Tibial nerve (tissue), 4 donors: ENCODE measurements around the gene BTAF1. TPM values are rescaled to one million over a fixed set of nuclear protein-coding genes. Genes with fewer than 3 reads are reported as not detected.
"Not testable (repeated sequence)": the region's sequence is repeated elsewhere in the genome, so short reads cannot be mapped to it uniquely, and the experiment has no call there.

ENCODE experiments used
- DNase-seq, 2 donors: peaks; one replicate each; pipeline ENCODE4 v3.0.0-alpha.2; 2019; ENCODE audit warnings: low spot score in 2 of 2
- H3K27ac ChIP-seq, 4 donors: fragments of 200-600 bp; sonication (generic) in 3 of 4; one replicate each; pipeline ENCODE4 v1.5.1; 2017 to 2019; ENCODE audit warnings: mild to moderate bottlenecking in 1 of 4
- H3K27me3 ChIP-seq, 2 donors: fragments of 200-600 bp; sonication (generic) in 1 of 2; one replicate each; pipeline versions ENCODE4 v1.5.1 to v1.6.0; 2017 to 2019
- H3K36me3 ChIP-seq, 3 donors: fragments of 200-600 bp; sonication (generic); one replicate each; pipeline ENCODE4 v1.5.1; 2018 to 2019
- H3K4me1 ChIP-seq, 4 donors: fragments of 200-600 bp; sonication (generic) in 3 of 4; one replicate each; pipeline ENCODE4 v1.5.1; 2017 to 2019
- H3K4me3 ChIP-seq, 4 donors: fragments of 200-600 bp; sonication (generic) in 3 of 4; one replicate each; pipeline ENCODE4 v1.5.1; 2017 to 2019; ENCODE audit warnings: mild to moderate bottlenecking in 1 of 4, moderate library complexity in 1 of 4
- H3K9me3 ChIP-seq, 4 donors: fragments of 200-600 bp; sonication (generic) in 3 of 4; one replicate each; pipeline ENCODE4 v1.5.1; 2017 to 2019
- EP300 ChIP-seq, 2 donors: sonication (generic); formaldehyde crosslinking; IDR thresholded peaks; one replicate each; pipeline ENCODE4 v1.6.1; 2017; ENCODE audit warnings: antibody characterized with exemption in 2 of 2, mild to moderate bottlenecking in 1 of 2
- POLR2A ChIP-seq, 2 donors: fragments of 450-650 bp; IDR thresholded peaks; one replicate each; pipeline ENCODE4 v1.6.1; 2017; ENCODE audit warnings: antibody characterized with exemption in 2 of 2, mild to moderate bottlenecking in 2 of 2, moderate library complexity in 2 of 2
- WGBS, 2 donors: methylation state at CpG; one replicate each; pipeline ENCODE4 v1.1.5; 2018; 5-methylcytosine and 5-hydroxymethylcytosine counted together
- total RNA-seq, 4 donors: library from RNA; depleted of rRNA; stranded (reverse); fragments of >200 nt; gene quantifications; one replicate each; pipeline ENCODE4 v1.1.0, GENCODE V29; 2016
- TF ChIP-seq, protein P1 (sequence below), 5 experiments: fragments of 200-600 bp in 3 of 5; fragments of 450-650 bp in 2 of 5; sonication (generic) in 3 of 5; IDR thresholded peaks; one replicate each; pipeline ENCODE4 v1.5.1; 2016 to 2019; ENCODE audit warnings: antibody characterized with exemption in 5 of 5, mild to moderate bottlenecking in 3 of 5, moderate library complexity in 2 of 5

The BTAF1 gene
- total RNA-seq, 4 donors from 2014 or later: 50.4 to 76.7 (median 58.1) TPM

DNA sequence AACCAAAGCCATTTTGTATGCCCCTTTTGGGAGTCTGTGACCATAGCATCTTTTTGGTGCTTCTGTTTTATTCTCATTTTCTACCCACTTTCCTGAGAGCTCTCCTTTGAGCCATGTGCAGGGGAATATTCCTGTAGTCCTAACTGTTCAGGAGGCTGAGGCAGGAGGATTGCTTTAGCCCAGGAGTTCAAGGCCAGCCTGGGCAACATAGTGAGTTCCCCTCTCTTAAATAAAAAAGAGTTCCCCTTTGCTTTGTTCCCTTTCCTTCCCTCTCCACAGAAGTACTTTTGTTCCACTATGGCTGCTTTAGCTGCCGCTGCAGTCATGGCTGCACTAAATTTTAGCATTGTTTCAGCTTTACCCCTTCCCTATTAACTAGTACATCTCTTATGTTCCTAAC is 85.9 kb downstream of the BTAF1 start:
- H3K9me3 ChIP-seq: peaks cover 0 to 5% (median 0%) of the 10 kb centered on the region in 4 donors
- TF ChIP-seq EP300 (IDR thresholded peaks at IDR 0.05) (no peak), POLR2A (IDR thresholded peaks at IDR 0.05) (no peak)
- TF ChIP-seq, protein P1, sequence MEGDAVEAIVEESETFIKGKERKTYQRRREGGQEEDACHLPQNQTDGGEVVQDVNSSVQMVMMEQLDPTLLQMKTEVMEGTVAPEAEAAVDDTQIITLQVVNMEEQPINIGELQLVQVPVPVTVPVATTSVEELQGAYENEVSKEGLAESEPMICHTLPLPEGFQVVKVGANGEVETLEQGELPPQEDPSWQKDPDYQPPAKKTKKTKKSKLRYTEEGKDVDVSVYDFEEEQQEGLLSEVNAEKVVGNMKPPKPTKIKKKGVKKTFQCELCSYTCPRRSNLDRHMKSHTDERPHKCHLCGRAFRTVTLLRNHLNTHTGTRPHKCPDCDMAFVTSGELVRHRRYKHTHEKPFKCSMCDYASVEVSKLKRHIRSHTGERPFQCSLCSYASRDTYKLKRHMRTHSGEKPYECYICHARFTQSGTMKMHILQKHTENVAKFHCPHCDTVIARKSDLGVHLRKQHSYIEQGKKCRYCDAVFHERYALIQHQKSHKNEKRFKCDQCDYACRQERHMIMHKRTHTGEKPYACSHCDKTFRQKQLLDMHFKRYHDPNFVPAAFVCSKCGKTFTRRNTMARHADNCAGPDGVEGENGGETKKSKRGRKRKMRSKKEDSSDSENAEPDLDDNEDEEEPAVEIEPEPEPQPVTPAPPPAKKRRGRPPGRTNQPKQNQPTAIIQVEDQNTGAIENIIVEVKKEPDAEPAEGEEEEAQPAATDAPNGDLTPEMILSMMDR (IDR thresholded peaks at IDR 0.05): no peak
- H3K27me3 ChIP-seq: no peaks in the 10 kb centered on the region
- H3K27ac ChIP-seq: no peak overlapping the region
- H3K4me1 ChIP-seq: no peaks in the 10 kb centered on the region
- peaks cover 0 to 77% (median 0%) of the 10 kb centered on the region in 3 donors for H3K36me3 ChIP-seq
- H3K4me3 ChIP-seq: no peak overlapping the region
- no peak for DNase-seq
- WGBS, 2 donors: 54 to 67% methylated on average over 1 of the region's 1 CpG

DNA sequence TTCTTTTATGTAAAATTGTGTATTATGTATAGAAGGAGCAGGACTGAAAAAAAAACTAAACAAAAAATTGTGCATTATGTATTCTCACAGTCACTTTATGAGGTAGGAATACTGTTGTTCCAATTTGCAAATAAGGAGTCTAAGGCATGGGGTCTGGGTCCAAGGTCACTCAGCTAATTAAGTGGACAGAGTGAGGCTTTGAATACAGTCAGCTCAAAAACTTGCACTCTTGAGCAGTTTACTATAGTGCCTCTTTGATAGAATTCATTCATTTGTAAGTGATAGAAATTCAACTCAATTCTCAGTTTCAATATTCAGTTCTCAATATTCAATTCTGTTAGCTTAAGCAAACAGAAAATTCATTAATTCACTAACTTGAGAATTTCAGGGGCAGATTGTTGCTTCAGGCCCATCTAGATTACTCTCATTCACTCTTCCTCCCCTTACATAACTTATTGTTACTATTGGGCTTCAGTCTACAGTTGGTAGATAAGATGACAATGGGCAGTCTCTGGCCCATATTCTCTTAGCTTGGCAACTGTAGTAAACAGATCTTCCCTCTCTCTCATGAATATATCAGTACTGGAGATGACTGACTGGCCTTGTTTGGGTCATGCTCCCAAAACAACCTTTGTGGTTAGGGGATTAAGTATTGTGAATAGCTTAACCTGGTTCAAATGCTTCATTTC is 86.6 kb downstream of the BTAF1 start:
- TF ChIP-seq POLR2A (IDR thresholded peaks at IDR 0.05) (no peak), EP300 (IDR thresholded peaks at IDR 0.05) (no peak)
- TF ChIP-seq, protein P1 (IDR thresholded peaks at IDR 0.05): no peak
- H3K27ac ChIP-seq: no peak overlapping the region
- H3K36me3 ChIP-seq: peaks cover 0 to 77% (median 0%) of the 10 kb centered on the region in 3 donors
- no peak for DNase-seq
- no peaks in the 10 kb centered on the region for H3K27me3 ChIP-seq
- H3K4me3 ChIP-seq: no peak overlapping the region
- H3K4me1 ChIP-seq: no peaks in the 10 kb centered on the region
- H3K9me3 ChIP-seq: no peaks in the 10 kb centered on the region

- no peak for DNase-seq
- Histone ChIP-seq H3K27me3 (no peaks in the 10 kb centered on the region), H3K4me1 (no peaks in the 10 kb centered on the region), H3K36me3 (peaks cover 0 to 69% (median 0%) of the 10 kb centered on the region in 3 donors), H3K4me3 (no peak overlapping the region), H3K9me3 (no peaks in the 10 kb centered on the region), H3K27ac (no peak overlapping the region)
- TF ChIP-seq EP300 (IDR thresholded peaks at IDR 0.05): no peak
- no peak for TF ChIP-seq POLR2A (IDR thresholded peaks at IDR 0.05)
- TF ChIP-seq, protein P1 (IDR thresholded peaks at IDR 0.05): no peak
- WGBS, 2 donors: 93 to 95% methylated on average over 2 of the region's 2 CpGs
Measured at GRCh38 chr10:92011560-92012214, 88.1 kb downstream of the BTAF1 start.

- Histone ChIP-seq H3K4me1 (no peaks in the 10 kb centered on the region), H3K27ac (no peak overlapping the region), H3K27me3 (no peaks in the 10 kb centered on the region), H3K9me3 (no peaks in the 10 kb centered on the region), H3K4me3 (no peak overlapping the region), H3K36me3 (peaks cover 0 to 72% (median 0%) of the 10 kb centered on the region in 3 donors)
- DNase-seq: no peak
- WGBS, 2 donors: 85 to 100% methylated on average over 1 of the region's 1 CpG
- TF ChIP-seq EP300 (IDR thresholded peaks at IDR 0.05) (no peak), POLR2A (IDR thresholded peaks at IDR 0.05) (no peak)
- TF ChIP-seq, protein P1 (IDR thresholded peaks at IDR 0.05): no peak
Measured at GRCh38 chr10:92014620-92015019, 91.0 kb downstream of the BTAF1 start.

- Histone ChIP-seq H3K4me1 (no peaks in the 10 kb centered on the region), H3K27ac (no peak overlapping the region), H3K9me3 (no peaks in the 10 kb centered on the region), H3K27me3 (no peaks in the 10 kb centered on the region), H3K36me3 (peaks cover 0 to 95% (median 4%) of the 10 kb centered on the region in 3 donors), H3K4me3 (no peak overlapping the region)
- TF ChIP-seq EP300 (IDR thresholded peaks at IDR 0.05) (no peak), POLR2A (IDR thresholded peaks at IDR 0.05) (no peak)
- TF ChIP-seq, protein P1 (IDR thresholded peaks at IDR 0.05): no peak
- WGBS, 2 donors: 90 to 91% methylated on average over 4 of the region's 4 CpGs
- DNase-seq: no peak
Measured at GRCh38 chr10:92024700-92025099, 101.1 kb downstream of the BTAF1 start.

- H3K27me3 ChIP-seq, H3K4me1 ChIP-seq, H3K9me3 ChIP-seq, H3K27ac ChIP-seq, H3K4me3 ChIP-seq, DNase-seq: not testable (repeated sequence)
- WGBS, 2 donors: 96 to 98% methylated on average over 3 of the region's 3 CpGs
- H3K36me3 ChIP-seq: peaks cover 0 to 95% (median 4%) of the 10 kb centered on the region in 3 donors
Measured at GRCh38 chr10:92025340-92025739, 101.8 kb downstream of the BTAF1 start.
